SK-N-SH treated with all-trans-retinoic acid at 6 μM for 48 hours (cell line): Measurements from ENCODE around the gene STEAP4.

Experiments
- ATAC-seq: fragments of 200-7000 bp; cut with Tn5 transposase; 3 replicates; pipeline ENCODE4 v1.9.1; 2020; ENCODE audit warnings: mild to moderate bottlenecking, moderate library complexity
- ARNTL ChIP-seq: fragments of 450-650 bp; formaldehyde crosslinking; IDR thresholded peaks from 2 replicates; pipeline ENCODE4 v1.5.0; 2020; ENCODE audit warnings: low read depth, mild to moderate bottlenecking, moderate library complexity, borderline replicate concordance
- BACH2 ChIP-seq: fragments of 250-450 bp; sonication (Bioruptor Pico); IDR thresholded peaks from 2 replicates; pipeline ENCODE4 v1.9.0; 2021; ENCODE audit warnings: mild to moderate bottlenecking, borderline replicate concordance
- CREB5 ChIP-seq: fragments of 250-450 bp; sonication (Bioruptor Pico); IDR thresholded peaks from 2 replicates; pipeline ENCODE4 v1.5.1; 2020; ENCODE audit warnings: low read depth, mild to moderate bottlenecking, moderate library complexity
- CSDC2 ChIP-seq: fragments of 250-450 bp; sonication (Bioruptor Pico); IDR thresholded peaks from 2 replicates; pipeline ENCODE4 v1.5.0; 2020; ENCODE audit warnings: mild to moderate bottlenecking, moderate library complexity
- CSRNP3 ChIP-seq: fragments of 250-450 bp; sonication (Bioruptor Pico); IDR thresholded peaks from 2 replicates; pipeline ENCODE4 v1.5.1; 2021; ENCODE audit warnings: mild to moderate bottlenecking, moderate library complexity
- ESRRG ChIP-seq: fragments of 250-450 bp; sonication (Bioruptor Pico); IDR thresholded peaks from 2 replicates; pipeline ENCODE4 v1.6.1; 2021; ENCODE audit warnings: mild to moderate bottlenecking
- GLIS3 ChIP-seq: fragments of 250-450 bp; sonication (Bioruptor Pico); IDR thresholded peaks from 2 replicates; pipeline ENCODE4 v1.5.0; 2020; ENCODE audit warnings: mild to moderate bottlenecking, moderate library complexity
- ISL1 ChIP-seq: fragments of 250-450 bp; sonication (Bioruptor Pico); IDR thresholded peaks from 2 replicates; pipeline ENCODE4 v2.1.2; 2022; ENCODE audit warnings: mild to moderate bottlenecking, moderate library complexity
- OSR1 ChIP-seq: fragments of 250-450 bp; sonication (Bioruptor Pico); IDR thresholded peaks from 2 replicates; pipeline ENCODE4 v1.8.0; 2022; ENCODE audit warnings: moderate library complexity, mild to moderate bottlenecking, inconsistent platforms
- PATZ1 ChIP-seq: fragments of 250-450 bp; sonication (Bioruptor Pico); IDR thresholded peaks from 2 replicates; pipeline ENCODE4 v1.8.0; 2020; ENCODE audit warnings: mild to moderate bottlenecking, moderate library complexity, borderline replicate concordance
- PPARA ChIP-seq: fragments of 250-450 bp; sonication (Bioruptor Pico); IDR thresholded peaks from 2 replicates; pipeline ENCODE4 v1.5.0; 2020; ENCODE audit warnings: mild to moderate bottlenecking, borderline replicate concordance
- RARB ChIP-seq: fragments of 250-450 bp; sonication (Bioruptor Pico); IDR thresholded peaks from 2 replicates; pipeline ENCODE4 v1.8.0; 2021; ENCODE audit warnings: mild to moderate bottlenecking, moderate library complexity
- SNAI2 ChIP-seq: fragments of 250-450 bp; sonication (Bioruptor Pico); IDR thresholded peaks from 2 replicates; pipeline ENCODE4 v1.5.0; 2020; ENCODE audit warnings: mild to moderate bottlenecking, moderate library complexity
- TCF4 ChIP-seq: fragments of 250-450 bp; sonication (Bioruptor Pico); IDR thresholded peaks from 2 replicates; pipeline ENCODE4 v1.8.0; 2021; ENCODE audit warnings: mild to moderate bottlenecking, moderate library complexity, borderline replicate concordance
- TOX ChIP-seq: fragments of 250-450 bp; sonication (Bioruptor Pico); IDR thresholded peaks from 2 replicates; pipeline ENCODE4 v1.8.0; 2021; ENCODE audit warnings: mild to moderate bottlenecking, moderate library complexity, borderline replicate concordance
- TSHZ2 ChIP-seq: fragments of 250-450 bp; sonication (Bioruptor Pico); IDR thresholded peaks from 2 replicates; pipeline ENCODE4 v1.5.0; 2020; ENCODE audit warnings: mild to moderate bottlenecking, moderate library complexity
- ZFP3 ChIP-seq: fragments of 250-450 bp; sonication (Bioruptor Pico); IDR thresholded peaks from 2 replicates; pipeline ENCODE4 v1.5.0; 2020; ENCODE audit warnings: mild to moderate bottlenecking, moderate library complexity
- ZFP30 ChIP-seq: fragments of 450-650 bp; formaldehyde crosslinking; IDR thresholded peaks from 2 replicates; pipeline ENCODE4 v1.5.0; 2022; ENCODE audit warnings: mild to moderate bottlenecking, moderate library complexity
- ZNF565 ChIP-seq: fragments of 450-650 bp; formaldehyde crosslinking; conservative IDR thresholded peaks from 2 replicates; pipeline ENCODE4 v1.5.0; 2020; ENCODE audit warnings: low read depth, mild to moderate bottlenecking, moderate library complexity
- ZNF70 ChIP-seq: fragments of 450-650 bp; formaldehyde crosslinking; IDR thresholded peaks from 2 replicates; pipeline ENCODE4 v1.5.0; 2020; ENCODE audit warnings: mild to moderate bottlenecking, moderate library complexity

The STEAP4 gene

DNA sequence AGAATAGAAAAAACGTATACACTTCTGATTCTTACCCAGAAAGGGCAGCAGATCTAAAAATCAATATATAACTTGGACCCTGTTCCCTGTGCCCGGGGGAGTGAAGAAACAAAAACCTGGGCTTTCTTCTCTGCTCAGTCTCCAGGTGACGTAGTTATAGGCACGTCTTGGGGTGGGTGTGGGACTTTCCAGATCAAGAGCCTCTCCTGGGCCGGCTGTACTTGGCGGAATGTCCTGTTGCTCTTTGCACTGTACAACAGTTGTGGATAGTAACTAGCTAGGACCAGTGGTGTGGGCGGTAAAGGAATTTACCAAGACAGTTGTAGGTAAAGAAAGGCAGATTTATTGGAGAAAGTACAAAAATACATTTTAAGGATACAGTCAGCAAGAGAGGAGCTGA is 40.4 kb upstream of the STEAP4 start:
- TF ChIP-seq ZFP3 (no peak), ISL1 (CRISPR knock-in tag) (no peak), ARNTL (CRISPR knock-in tag) (no peak), ZNF70 (no peak), TOX (CRISPR knock-in tag) (no peak), TCF4 (CRISPR knock-in tag) (no peak), ESRRG (CRISPR knock-in tag) (no peak), ZNF565 (no peak), CREB5 (CRISPR knock-in tag) (no peak), PATZ1 (CRISPR knock-in tag) (no peak), RARB (CRISPR knock-in tag) (no peak), PPARA (CRISPR knock-in tag) (no peak), BACH2 (CRISPR knock-in tag) (no peak), CSRNP3 (no peak), TSHZ2 (CRISPR knock-in tag) (no peak)
- no peak for ATAC-seq

DNA sequence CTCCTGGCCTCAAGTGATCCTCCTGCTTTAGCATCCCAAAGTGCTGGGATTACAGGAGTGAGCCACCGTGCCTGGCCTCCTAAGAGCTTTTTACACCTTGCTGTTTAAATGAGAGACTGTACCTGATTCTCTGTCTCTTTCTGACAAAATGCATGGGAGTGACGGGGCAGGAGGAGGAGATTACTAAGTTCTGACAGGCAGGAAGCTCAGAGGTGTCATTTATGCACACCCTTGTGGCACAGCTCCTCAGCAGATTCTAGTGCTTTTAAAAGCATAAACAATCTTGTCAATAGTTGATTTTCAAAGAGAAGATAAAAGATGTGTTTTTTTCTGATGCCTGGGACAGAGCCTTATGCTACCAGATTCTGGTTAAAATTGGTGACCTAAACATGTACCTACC is 39.7 kb upstream of the STEAP4 start:
- ATAC-seq, result no peak
- TF ChIP-seq ZFP3 (no peak), CSRNP3 (no peak), SNAI2 (no peak), TCF4 (CRISPR knock-in tag) (no peak), OSR1 (CRISPR knock-in tag) (no peak), ISL1 (CRISPR knock-in tag) (no peak), RARB (CRISPR knock-in tag) (no peak), CSDC2 (no peak), GLIS3 (CRISPR knock-in tag) (no peak), ARNTL (CRISPR knock-in tag) (no peak), PATZ1 (CRISPR knock-in tag) (no peak), PPARA (CRISPR knock-in tag) (no peak), CREB5 (CRISPR knock-in tag) (no peak), TSHZ2 (CRISPR knock-in tag) (no peak), ZFP30 (CRISPR knock-in tag) (no peak)
